GM18502 (cell line): ENCODE data around the gene BMAL1.
"Not testable (repeated sequence)": the region's sequence is repeated elsewhere in the genome, so short reads cannot be mapped to it uniquely, and the experiment has no call there.

Experiments
- ATAC-seq: cut with Tn5 transposase; IDR thresholded peaks from one replicate; pipeline ENCODE4 v1.9.1; 2021; ENCODE audit warnings: mild to moderate bottlenecking; ENCODE audit not compliant: unreplicated experiment, poor library complexity

Gene BMAL1

GRCh38 chr11:13277768-13278608, at the start of gene BMAL1:
TSS of gene BMAL1 (plus strand) at chr11:13277790. CDS start at chr11:13354309, 76,519 bp downstream.
- ATAC-seq = peak; percentile 24

GRCh38 chr11:13228572-13228971, 49.0 kb upstream of the BMAL1 start:
- ATAC-seq = no peak

DNA sequence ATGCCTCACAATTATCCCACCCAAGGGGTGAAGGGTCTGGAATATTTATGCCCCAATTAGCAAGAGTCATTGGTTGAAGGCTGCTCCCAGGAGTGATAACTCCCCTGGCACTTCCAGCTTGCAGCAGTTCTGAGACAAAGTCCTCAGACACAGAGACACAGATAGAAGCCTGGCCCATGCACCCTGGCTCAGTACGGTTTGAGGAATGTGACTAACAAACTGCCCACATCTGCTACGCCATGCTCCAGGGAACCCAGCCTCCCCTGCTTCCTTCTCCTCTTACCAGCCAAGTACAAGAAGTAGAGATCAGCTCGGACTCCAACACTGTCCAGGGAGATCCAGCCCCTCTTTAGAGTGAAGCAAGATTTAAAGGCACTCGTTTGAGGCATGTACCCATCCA, 48.5 kb upstream of the BMAL1 start:
- no peak for ATAC-seq

DNA sequence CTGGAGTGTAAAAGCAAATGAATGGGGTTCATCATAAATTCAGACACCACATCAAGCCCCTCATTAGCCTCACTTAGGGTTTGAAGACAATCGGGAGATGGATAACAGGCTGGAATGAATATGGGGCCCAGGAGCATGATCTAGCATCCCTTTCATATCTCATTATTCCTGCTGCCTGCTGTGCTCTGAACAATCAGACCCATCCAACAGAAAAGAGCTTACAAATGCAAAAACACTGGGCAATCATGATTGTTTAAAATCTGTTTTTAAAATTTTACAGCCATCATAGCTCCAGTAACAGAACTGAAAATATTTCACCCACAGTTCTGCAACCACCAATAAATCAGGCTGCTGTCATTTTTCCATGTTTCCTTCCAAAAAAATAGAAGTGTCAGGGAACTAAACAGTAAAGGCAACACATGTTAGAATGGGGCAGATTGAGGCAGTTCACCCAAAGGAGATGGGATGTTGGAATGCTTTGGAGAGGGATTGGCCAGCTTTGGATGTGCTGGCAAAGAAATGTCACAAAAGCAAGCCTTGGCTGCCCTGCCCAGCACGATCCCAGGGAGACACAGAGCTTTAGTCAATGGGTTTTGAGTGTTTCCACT, 47.8 kb upstream of the BMAL1 start:
- no peak for ATAC-seq

DNA sequence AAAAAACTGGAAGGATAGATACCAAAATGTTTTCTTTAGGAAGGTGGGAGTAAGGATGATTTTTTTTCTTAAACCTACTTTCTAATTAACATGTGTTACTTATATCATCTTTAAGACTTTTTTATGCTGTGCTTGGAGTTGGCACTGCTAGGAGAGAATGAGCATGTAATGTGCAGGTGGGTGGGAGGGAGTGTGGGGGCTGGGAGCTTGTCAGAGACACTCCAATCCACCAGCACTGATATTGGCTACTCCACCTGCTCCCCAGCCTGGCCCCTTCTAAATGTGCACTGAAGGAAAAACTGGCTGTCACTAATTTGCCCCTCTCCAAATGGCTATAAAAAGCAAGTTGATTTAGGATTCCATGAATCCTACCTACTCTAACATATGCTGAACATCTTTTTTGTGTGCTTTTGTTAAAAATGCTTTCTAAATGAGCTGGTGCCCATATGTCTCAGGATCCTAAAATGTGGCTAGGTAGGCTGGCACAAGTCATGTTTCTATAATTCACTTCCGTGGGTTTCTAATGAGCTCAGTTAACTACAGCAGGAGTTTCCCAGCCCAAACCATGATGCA, 44.3 kb upstream of the BMAL1 start:
- no peak for ATAC-seq

- ATAC-seq = no peak
Measured at GRCh38 chr11:13235895-13236294, 41.7 kb upstream of the BMAL1 start.

GRCh38 chr11:13236626-13237025, 41.0 kb upstream of the BMAL1 start:
- no peak for ATAC-seq

GRCh38 chr11:13237761-13238160, 39.8 kb upstream of the BMAL1 start:
- no peak for ATAC-seq

- ATAC-seq = no peak
Measured at GRCh38 chr11:13238879-13239514, 38.6 kb upstream of the BMAL1 start.

GRCh38 chr11:13242564-13242963, 35.0 kb upstream of the BMAL1 start:
- ATAC-seq = no peak

DNA sequence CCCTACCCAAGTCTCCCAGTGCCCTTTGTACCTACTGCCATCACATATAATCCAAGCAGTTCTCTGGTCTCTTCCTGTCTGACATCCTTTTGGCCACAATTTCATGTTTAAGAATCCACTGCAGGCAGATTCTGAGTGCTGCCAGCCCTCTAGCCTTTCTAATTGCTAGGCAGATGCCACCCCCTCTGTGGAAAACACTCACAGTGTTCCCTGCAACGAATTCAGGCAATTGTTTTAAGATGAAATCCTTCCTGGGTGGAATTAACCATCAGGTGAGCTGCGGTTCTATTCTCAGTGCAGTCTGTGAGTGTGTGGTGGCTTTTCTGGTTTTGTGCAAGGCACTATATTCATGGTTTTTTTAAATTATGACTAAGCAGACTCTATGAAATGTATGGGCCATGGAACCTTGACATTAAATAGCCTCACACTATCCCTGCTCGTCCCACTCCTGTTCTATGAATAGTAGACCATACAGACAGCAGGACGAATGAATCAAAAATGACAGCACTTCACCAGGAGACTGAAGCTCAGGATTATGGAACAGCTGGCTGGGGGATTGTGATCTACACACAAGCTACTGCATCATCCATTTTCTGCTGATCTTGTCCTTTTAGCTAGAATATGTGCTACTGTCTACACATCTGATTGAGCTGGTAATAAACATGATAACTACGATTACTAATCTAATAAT, 29.8 kb upstream of the BMAL1 start:
- no peak for ATAC-seq

GRCh38 chr11:13249177-13249576, 28.4 kb upstream of the BMAL1 start:
- no peak for ATAC-seq

- no peak for ATAC-seq
Measured at GRCh38 chr11:13249992-13250391, 27.6 kb upstream of the BMAL1 start.

GRCh38 chr11:13251966-13252365, 25.6 kb upstream of the BMAL1 start:
- ATAC-seq = no peak

DNA sequence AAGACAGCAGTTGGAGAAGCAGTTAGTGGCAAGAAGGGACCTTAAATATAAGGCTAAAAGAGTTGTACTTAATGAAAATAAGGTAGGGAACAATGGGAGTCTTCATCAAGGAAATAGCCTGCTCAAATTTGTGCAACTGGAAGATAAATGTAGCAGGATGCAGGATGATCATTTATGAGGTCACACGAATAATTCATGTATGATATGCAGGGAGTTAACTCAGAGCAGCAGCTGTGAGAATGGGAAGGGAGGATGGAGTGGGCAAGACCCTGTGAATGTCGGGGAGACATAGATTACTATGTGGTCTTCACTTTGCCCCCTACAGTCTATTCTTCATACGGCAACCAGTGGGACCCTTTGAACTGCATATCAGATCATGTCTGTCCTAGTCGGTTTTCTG, 25.2 kb upstream of the BMAL1 start:
- ATAC-seq = no peak

DNA sequence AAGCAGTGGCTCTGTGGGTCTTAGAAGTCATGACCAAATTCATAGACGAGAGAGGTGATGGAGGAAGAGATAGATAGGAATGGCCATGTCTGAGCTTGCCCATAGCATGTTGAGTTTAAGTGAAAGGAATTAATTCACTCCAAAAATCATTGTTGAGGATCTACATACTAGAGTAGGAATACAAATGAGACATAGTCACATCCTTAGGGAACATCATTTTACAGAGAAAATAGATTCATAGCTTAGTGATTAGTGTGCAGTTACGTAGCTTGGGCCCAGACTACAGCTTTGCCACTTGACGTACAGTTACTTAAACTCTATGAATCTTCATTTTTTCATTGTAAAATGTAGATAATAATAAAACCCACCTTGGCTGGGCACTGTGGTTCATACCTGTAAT, 21.4 kb upstream of the BMAL1 start:
- no peak for ATAC-seq

DNA sequence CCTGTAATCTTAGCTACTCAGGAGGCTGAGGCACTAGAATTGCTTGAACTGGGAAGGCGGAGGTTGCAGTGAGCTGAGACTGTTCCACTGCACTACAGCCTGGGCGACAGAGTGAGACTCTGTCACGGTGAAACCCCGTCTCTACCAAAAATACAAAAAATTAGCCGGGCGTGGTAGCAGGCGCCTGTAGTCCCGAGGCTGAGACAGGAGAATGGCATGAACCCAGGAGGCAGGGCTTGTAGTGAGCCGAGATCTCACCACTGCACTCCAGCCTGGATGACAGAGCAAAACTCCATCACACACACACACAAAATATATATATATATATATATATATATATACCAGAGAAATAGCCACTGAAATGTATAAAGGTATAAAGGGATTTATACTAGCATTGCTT, 19.5 kb upstream of the BMAL1 start:
- not testable (repeated sequence) for ATAC-seq

GRCh38 chr11:13258855-13259254, 18.7 kb upstream of the BMAL1 start:
- ATAC-seq = no peak

DNA sequence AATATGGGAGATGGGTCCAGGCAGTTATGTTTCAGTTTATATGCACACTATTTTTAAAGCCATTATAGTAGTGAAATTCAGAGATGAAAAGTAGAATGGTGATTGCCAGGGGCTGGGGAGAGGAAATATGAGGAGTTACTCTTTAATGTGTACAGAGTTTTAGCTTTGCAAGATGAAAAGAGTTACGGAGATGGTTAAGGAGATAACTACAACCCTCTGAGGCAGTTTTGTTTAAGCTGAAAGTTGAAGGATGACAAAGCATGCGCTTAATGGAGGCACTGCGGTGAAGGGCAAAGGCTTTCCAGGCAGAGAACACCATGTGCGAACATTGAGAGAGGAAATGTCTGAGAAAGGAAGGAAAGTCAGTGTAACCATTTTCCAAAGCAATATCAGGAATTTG, 18.2 kb upstream of the BMAL1 start:
- ATAC-seq = no peak

GRCh38 chr11:13260201-13260962, 17.2 kb upstream of the BMAL1 start:
- ATAC-seq = no peak
